ENCODE measurements around the gene SMARCAL1.
"Not testable (repeated sequence)": the region's sequence is repeated elsewhere in the genome, so short reads cannot be mapped to it uniquely, and the experiment has no call there.

Gene SMARCAL1

DNA sequence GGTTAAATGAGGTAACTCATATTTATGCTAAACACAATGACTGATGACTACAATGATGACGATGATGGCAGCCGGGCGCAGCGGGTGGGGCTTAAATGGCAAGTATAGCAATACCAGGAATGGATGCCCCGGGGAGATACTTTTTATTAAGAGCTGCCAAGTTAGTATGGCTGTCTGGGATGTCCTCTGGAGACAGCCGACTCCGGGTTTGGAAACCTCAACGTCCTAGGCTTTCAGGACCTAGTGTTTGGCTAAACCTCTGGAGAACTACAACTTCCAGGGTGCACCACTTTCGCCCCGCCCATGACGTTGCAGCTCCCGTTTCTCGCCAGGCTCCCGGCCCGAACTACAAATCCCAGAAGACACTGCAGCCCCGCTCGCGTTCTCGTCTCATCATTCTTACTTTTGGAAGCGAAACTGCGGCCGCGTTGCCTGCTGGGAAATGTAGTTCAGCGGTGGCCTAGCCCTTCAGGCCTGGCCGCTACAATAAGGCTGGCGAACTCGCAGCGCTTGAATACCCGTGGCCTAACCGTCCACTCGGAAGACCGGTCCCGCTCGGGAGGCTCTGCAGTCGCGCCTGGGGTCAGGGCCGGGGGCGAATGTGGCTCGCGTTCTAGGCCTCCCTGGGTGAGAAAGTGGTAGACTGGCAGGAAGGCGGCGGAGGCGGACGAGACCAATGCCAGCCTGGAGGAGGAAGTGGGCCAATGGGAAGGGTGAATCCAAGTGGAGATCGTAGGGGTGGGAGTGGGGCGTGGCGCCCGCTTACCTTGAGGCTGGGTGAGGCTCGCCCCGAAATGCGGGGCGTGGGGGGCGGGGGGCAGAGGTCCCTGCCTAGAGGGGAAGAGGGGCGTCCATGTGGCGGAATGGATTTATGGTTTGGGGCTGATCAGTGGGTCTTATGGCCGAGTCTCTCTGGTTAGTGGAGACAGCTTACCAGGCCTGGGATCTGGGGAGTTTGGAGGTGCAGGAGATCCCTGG is at the start of gene SMARCAL1:
SMARCAL1 (plus strand) TSS at position 463 of the 978 bp plus-strand sequence. CDS start 2,221 bp downstream, outside the sequence.
- peak; percentile 98 for DNase-seq (ENCODE audit: low read depth)

DNA sequence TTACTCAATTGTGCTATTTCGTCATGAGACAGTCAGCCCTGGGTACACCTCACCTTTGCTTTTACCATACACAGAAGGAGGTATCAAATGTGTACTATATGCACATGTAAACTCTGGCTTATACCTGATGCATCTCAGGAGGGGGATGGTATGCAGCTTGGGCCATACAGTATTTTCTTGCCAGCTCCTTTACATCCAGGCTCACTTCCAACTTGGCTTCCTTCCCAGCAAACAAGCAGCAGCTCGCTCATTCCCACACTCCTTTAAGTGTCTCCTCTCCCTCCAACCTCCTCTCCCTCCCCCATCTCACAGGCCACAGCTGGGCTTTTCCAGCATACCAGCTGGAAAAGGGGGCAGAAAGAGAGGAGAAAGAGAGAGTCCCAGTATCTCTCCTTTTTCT is 49.6 kb upstream of the SMARCAL1 start:
- no peak for DNase-seq (ENCODE audit: low read depth)

GRCh38 chr2:216363221-216363620 is 49.1 kb upstream of the SMARCAL1 start:
- DNase-seq (ENCODE audit: low read depth), result no peak

- no peak for DNase-seq (ENCODE audit: low read depth)
Measured at GRCh38 chr2:216365518-216365917, 46.8 kb upstream of the SMARCAL1 start.

GRCh38 chr2:216366777-216367471 is 45.4 kb upstream of the SMARCAL1 start:
- no peak for DNase-seq (ENCODE audit: low read depth)

GRCh38 chr2:216369821-216370220 is 42.5 kb upstream of the SMARCAL1 start:
- no peak for DNase-seq (ENCODE audit: low read depth)

DNA sequence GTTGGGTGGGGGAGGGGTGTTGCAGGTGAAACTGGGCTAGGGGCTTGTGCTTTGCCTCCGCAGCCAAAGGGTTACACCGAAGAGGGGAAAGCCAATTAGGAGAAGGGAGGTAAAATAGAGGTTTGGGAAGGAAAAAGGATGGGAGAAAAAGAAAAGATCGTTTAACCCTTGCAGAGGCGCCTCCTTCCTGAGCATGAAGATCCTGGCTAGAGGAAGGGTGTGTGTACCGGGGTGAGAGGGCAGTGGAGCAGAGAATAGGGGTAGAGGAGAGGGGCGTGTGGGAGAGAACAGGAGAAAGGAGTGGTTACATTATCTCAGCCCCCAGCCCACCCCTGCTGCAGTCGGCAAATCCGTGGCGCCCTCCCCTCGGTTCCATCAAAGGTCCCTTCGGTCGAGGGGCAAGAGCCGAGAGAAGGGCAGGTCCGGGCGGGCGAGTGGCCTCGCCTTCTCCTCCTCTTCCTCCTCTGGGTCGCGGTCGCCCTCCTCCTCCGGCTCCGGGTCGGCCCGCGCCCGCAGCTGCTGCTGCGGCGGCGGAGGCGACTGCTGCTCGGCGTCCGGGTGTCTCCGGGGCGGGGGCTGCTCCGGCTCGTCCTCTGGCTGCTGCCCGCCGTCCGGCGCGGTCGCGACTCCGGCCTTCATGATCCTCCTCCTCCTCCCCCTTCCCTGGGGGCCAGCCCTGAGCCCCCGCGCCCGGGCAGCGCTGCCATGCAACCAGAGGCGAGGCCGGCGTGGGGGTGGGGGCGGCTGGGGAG is 41.1 kb upstream of the SMARCAL1 start:
- no peak for DNase-seq (ENCODE audit: low read depth)

DNA sequence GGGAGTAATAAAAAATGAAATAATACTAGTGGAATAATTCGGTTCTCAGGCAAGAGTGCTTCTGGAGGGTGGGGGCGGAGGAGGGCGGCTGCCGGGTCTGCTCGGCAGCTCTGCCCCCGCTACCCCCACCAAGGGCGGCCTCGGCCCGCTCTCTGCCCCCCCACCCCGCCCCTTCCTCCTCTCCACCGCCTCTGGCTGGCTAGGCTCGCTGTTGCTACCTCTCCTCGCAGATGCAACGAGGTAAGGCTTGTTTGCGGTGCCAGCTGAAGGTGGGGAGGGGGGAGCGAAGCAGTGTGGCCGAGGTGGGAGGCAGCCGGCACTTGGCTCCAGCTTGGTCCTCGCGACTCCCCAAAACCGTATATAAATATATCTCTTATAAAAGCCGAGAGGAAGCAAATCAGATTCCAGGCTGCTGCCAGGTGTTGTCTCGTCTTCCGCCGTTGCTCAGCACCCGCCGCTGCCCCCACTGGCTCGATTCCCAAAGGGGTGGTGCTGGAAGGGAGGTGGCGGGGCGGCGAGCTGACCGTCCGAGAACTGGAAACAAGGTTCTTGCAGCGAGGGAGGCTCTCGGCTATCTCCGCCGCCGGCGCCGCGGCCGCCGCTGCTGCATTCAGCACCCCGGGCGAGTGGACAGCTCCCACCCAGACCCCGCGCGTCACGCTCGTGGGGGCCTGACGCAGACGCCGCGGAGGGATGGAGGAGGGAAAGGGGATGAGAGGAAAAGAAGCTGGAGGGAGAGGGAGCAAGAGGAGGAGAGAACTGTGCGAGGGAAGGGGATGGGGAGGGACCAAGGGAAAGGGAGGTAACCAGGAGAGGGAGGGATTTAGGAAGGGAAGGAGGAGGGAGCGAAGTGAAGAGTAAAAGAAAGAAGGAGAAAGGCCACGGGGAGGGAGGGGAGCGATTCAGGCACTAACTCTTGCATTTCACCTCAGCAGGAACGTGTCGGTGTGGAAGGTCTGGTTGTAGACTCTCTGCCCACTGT is 40.3 kb upstream of the SMARCAL1 start, which contains the start of gene MARCHF4:
MARCHF4 (minus strand) TSS at position 763 of the 982 bp plus-strand sequence. CDS start 2,223 bp downstream, outside the sequence.
- peak; percentile 35 for DNase-seq (ENCODE audit: low read depth)

GRCh38 chr2:216372761-216373291 is 39.5 kb upstream of the SMARCAL1 start:
- DNase-seq (ENCODE audit: low read depth), result no peak

- no peak for DNase-seq (ENCODE audit: low read depth)
Measured at GRCh38 chr2:216373896-216374295, 38.4 kb upstream of the SMARCAL1 start.

DNA sequence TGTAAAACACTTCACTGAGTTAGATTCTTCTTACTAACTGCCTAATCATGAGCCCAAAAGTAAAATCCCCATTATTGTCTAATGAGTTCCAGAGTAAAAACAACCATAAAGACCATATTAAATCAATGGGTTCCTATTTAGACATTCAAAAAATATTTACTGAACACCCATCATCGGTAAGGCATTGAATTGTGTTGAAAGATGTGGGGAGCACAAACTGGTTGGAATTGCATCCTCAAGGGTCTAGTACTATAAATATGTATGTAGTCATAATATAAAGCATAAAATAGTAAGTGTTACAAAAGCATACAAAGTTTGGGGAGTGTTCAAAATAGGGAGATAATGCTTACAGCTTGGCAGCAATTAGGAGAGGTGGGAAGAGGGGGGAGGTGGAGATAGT is 37.0 kb upstream of the SMARCAL1 start:
- DNase-seq (ENCODE audit: low read depth), result no peak

- DNase-seq (ENCODE audit: low read depth), result no peak
Measured at GRCh38 chr2:216379977-216380376, 32.3 kb upstream of the SMARCAL1 start.

DNA sequence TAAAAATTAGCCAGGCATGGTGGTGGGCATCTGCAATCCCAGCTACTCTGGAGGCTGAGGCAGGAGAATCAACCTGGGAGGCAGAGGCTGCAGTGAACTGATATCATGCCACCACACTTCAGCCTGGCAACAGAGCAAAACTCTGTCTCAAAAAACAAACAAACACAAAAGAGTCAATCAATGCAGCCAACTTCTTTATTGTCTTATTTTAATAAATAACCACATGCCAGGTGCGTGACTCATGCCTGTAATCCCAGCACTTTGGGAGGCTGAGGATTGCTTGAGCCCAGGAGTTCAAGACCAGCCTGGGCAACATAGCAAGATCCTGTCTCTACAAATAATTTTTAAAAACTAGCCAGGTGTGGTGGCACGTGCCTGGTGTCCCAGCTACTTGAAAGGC is 27.9 kb upstream of the SMARCAL1 start:
- not testable (repeated sequence) for DNase-seq (ENCODE audit: low read depth)

- no peak for DNase-seq (ENCODE audit: low read depth)
Measured at GRCh38 chr2:216385478-216385877, 26.8 kb upstream of the SMARCAL1 start.

GRCh38 chr2:216387262-216387661 is 25.0 kb upstream of the SMARCAL1 start:
- DNase-seq (ENCODE audit: low read depth), result no peak

DNA sequence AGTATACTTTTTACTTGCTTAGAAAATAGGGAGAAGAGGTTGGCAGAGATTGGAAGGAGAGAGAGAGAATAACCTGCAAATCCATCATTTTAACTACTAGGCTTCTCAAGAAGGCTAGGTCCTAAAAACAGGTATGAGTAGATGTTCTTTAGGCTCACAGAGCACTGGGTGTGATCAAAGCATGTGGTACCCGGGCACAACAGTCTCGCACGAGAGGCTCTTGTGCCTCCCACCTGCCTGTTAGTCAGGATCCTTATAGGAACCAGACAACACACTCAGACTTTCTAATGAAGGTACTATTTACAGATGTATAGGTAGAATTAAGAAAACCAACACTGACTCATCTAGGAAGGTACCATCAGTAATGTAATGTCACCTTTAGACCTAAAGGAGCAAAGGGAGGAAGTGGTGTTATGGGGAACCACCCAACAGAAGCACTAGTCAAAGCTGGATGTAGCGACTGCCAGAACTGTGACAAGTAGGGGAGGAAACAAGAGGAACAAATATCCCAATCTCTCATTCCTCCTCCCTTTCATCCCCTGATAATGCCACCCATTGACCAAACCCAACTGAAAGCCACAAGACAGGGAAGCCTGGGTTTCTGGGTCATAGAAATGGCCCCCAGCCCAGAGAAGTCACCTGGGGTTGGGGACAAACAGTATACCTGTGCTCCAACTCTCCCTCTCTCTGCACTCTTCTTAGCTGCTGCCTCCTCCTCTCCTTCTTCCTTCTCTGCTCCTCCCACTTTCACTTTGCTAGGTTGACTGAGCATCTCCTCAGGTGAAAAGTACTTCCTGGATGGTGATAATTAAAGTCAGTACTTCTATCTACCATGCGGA is 24.0 kb upstream of the SMARCAL1 start:
- DNase-seq (ENCODE audit: low read depth), result peak; percentile 13

DNA sequence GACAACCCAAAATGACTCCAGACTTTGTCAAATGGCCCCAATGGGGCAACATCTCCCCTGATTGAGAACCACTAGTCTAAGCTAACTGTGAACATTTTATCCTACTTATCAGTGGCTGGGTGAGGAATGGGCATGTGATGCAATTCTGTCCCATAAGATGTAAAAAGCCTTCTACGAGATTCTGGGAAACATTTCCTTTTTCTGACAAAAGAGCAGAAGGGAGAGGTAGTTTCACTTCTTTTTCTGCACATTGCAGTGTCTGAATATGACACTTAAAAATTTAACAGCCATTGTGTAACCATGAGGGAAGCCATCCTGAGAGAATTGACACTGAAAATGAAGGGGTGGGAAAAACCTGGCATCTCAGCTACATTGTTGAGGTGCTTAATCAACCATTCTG is 22.7 kb upstream of the SMARCAL1 start:
- DNase-seq (ENCODE audit: low read depth), result no peak

- DNase-seq (ENCODE audit: low read depth), result no peak
Measured at GRCh38 chr2:216391401-216391800, 20.9 kb upstream of the SMARCAL1 start.

GRCh38 chr2:216392018-216392562 is 20.2 kb upstream of the SMARCAL1 start:
- DNase-seq (ENCODE audit: low read depth), result no peak
